ENCODE measurements around the gene ZNF385D. TPM values are rescaled to one million over a fixed set of nuclear protein-coding genes. Genes with fewer than 3 reads are reported as not detected.

The ZNF385D gene
- total and polyA plus RNA-seq, 4 donors, result 0.08 to 0.50 (median 0.09) TPM

DNA sequence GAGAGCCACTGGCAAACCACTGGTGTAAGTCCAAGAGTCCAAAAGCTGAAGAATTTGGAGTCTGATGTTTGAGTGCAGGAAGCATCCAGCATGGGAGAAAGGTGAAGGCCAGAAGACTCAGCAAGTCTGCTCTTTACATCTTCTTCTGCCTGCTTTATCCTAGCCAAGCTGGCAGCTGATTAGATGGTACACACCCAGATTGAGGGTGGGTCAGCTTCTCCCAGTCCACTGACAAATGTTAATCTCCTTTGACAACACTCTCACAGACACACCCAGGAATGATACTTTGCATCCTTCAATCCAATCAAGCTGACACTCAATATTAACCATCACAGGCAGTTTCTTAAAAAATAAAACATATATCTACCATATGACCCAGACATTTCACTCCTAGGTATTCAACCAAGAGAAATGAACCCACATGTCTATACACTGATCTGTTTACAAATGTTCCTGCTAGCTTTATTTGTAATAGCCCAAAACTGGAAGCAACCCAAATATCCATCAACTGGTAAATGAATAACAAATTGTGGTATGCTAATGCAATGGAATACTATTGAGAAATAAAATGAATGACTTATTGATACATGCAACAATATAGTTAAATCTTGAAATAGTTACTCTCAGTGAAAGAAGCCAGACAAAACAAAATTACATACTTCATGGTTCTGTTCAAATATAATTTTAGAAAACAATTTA lies 373.8 kb downstream of the ZNF385D start:
- TF ChIP-seq YY1 (IDR thresholded peaks at IDR 0.05) (no peak), GABPA (IDR thresholded peaks at IDR 0.05 in 1 of 2, conservative IDR thresholded peaks at IDR 0.05 in 1 of 2) (no peak), JUND (IDR thresholded peaks at IDR 0.05) (no peak), FOXA1 (IDR thresholded peaks at IDR 0.05) (no peak), TAF1 (conservative IDR thresholded peaks at IDR 0.05) (no peak), RAD21 (IDR thresholded peaks at IDR 0.05) (no peak), EGR1 (IDR thresholded peaks at IDR 0.05; ENCODE audit: low read depth in 2 of 2) (no peak), HNF4G (IDR thresholded peaks at IDR 0.05) (no peak)
- TF ChIP-seq, protein P1, sequence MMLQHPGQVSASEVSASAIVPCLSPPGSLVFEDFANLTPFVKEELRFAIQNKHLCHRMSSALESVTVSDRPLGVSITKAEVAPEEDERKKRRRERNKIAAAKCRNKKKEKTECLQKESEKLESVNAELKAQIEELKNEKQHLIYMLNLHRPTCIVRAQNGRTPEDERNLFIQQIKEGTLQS (IDR thresholded peaks at IDR 0.05), result no peak

GRCh38 chr3:21372316-21372715 lies 378.7 kb downstream of the ZNF385D start:
- WGBS, result 45% methylated on average over 5 of the region's 5 CpGs
- no peak for DNase-seq (ENCODE audit: low spot score)
- no peaks in the 10 kb centered on the region for H3K9me3 ChIP-seq (ENCODE audit: control insufficient read depth in 4 of 4, low read length in 3 of 4)
- no peaks in the 10 kb centered on the region for H3K27me3 ChIP-seq (ENCODE audit: control insufficient read depth in 4 of 4, insufficient read depth in 4 of 4, low read length in 3 of 4)
- H3K4me3 ChIP-seq (ENCODE audit: low read depth in 1 of 3, low read length in 3 of 3), result no peak overlapping the region
- TF ChIP-seq FOXA1 (IDR thresholded peaks at IDR 0.05) (no peak), GABPA (IDR thresholded peaks at IDR 0.05 in 1 of 2, conservative IDR thresholded peaks at IDR 0.05 in 1 of 2) (no peak), REST (IDR thresholded peaks at IDR 0.05) (no peak), NR2F2 (IDR thresholded peaks at IDR 0.05) (no peak), ZBTB33 (IDR thresholded peaks at IDR 0.05) (no peak), SP1 (IDR thresholded peaks at IDR 0.05) (no peak)
- H3K4me1 ChIP-seq (ENCODE audit: control insufficient read depth in 4 of 4, insufficient read depth in 4 of 4, low read length in 3 of 4), result no peaks in the 10 kb centered on the region
- H3K36me3 ChIP-seq (ENCODE audit: control insufficient read depth in 4 of 4, insufficient read depth in 3 of 4, low read depth in 1 of 4, low read length in 3 of 4), result no peaks in the 10 kb centered on the region
- H3K27ac ChIP-seq (ENCODE audit: low read depth in 1 of 2, low read length in 2 of 2), result no peak overlapping the region
- H3K9ac ChIP-seq (ENCODE audit: low read depth in 1 of 2, low read length in 2 of 2), result no peak overlapping the region

More for the DNA sequence above, 373.8 kb downstream of the ZNF385D start:
- Histone ChIP-seq H3K27me3 (ENCODE audit: control insufficient read depth in 4 of 4, insufficient read depth in 4 of 4, low read length in 3 of 4) (no peaks in the 10 kb centered on the region), H3K9ac (ENCODE audit: low read depth in 1 of 2, low read length in 2 of 2) (no peak overlapping the region), H3K27ac (ENCODE audit: low read depth in 1 of 2, low read length in 2 of 2) (no peak overlapping the region), H3K4me3 (ENCODE audit: low read depth in 1 of 3, low read length in 3 of 3) (no peak overlapping the region), H3K36me3 (ENCODE audit: control insufficient read depth in 4 of 4, insufficient read depth in 3 of 4, low read depth in 1 of 4, low read length in 3 of 4) (no peaks in the 10 kb centered on the region), H3K4me1 (ENCODE audit: control insufficient read depth in 4 of 4, insufficient read depth in 4 of 4, low read length in 3 of 4) (no peaks in the 10 kb centered on the region), H3K9me3 (ENCODE audit: control insufficient read depth in 4 of 4, low read length in 3 of 4) (no peaks in the 10 kb centered on the region)
- DNase-seq (ENCODE audit: low spot score), result no peak

Data from liver (tissue), 9 donors.